Astrocyte (in vitro differentiated cells and primary cell): ENCODE measurements around the gene SP140. TPM values are rescaled to one million over a fixed set of nuclear protein-coding genes. Genes with fewer than 3 reads are reported as not detected.

Source experiments
- DNase-seq: peaks from one replicate; pipeline ENCODE4 v3.0.0-alpha.2; 2010; ENCODE audit warnings: low read depth
- FAIRE-seq: peaks from 2 replicates; lab custom pipeline; 2011; peaks lifted over from hg19 to GRCh38; lab: Jason Lieb, UNC
- H2AFZ ChIP-seq: 2 replicates; pipeline ENCODE4 v1.6.0; 2012; ENCODE audit warnings: low read depth, low read length, inconsistent platforms
- H3K27ac ChIP-seq: 2 replicates; pipeline ENCODE4 v1.5.1; 2011; ENCODE audit warnings: low read depth, low read length, inconsistent platforms
- H3K27me3 ChIP-seq: 2 replicates; pipeline ENCODE4 v1.6.0; 2011; ENCODE audit warnings: low read length, inconsistent platforms; ENCODE audit not compliant: insufficient read depth
- H3K36me3 ChIP-seq: 2 replicates; pipeline ENCODE4 v1.5.1; 2011; ENCODE audit warnings: low read length, inconsistent platforms; ENCODE audit not compliant: insufficient read depth
- H3K4me1 ChIP-seq: 2 replicates; pipeline ENCODE4 v1.5.1; 2011; ENCODE audit warnings: low read length, inconsistent platforms; ENCODE audit not compliant: insufficient read depth
- H3K4me2 ChIP-seq: 2 replicates; pipeline ENCODE4 v1.6.0; 2012; ENCODE audit warnings: low read length, inconsistent platforms
- H3K4me3 ChIP-seq: 2 replicates; pipeline ENCODE4 v1.5.1; 2011; ENCODE audit warnings: low read depth, mild to moderate bottlenecking, low read length, inconsistent platforms; ENCODE audit not compliant: insufficient read depth
- H3K79me2 ChIP-seq: 2 replicates; pipeline ENCODE4 v1.6.0; 2012; ENCODE audit warnings: mild to moderate bottlenecking, low read length, inconsistent platforms; ENCODE audit not compliant: insufficient read depth
- H3K9ac ChIP-seq: 2 replicates; pipeline ENCODE4 v1.6.0; 2012; ENCODE audit warnings: mild to moderate bottlenecking, low read length, inconsistent platforms
- H3K9me3 ChIP-seq: 2 replicates; pipeline ENCODE4 v1.5.1; 2012; ENCODE audit warnings: low read depth, mild to moderate bottlenecking, low read length, inconsistent platforms; ENCODE audit not compliant: insufficient read depth
- H4K20me1 ChIP-seq: 2 replicates; pipeline ENCODE4 v1.6.0; 2012; ENCODE audit warnings: low read length, inconsistent platforms; ENCODE audit not compliant: insufficient read depth
- H3K27ac Mint-ChIP-seq: one replicate; pipeline ENCODE4 v1.8.0; 2021; ENCODE audit warnings: mild to moderate bottlenecking, mixed read lengths; ENCODE audit not compliant: unreplicated experiment
- H3K27me3 Mint-ChIP-seq: one replicate; pipeline ENCODE4 v1.8.0; 2021; ENCODE audit warnings: low read depth, mixed read lengths; ENCODE audit not compliant: unreplicated experiment
- H3K36me3 Mint-ChIP-seq: one replicate; pipeline ENCODE4 v1.8.0; 2021; ENCODE audit warnings: low read depth, mixed read lengths; ENCODE audit not compliant: unreplicated experiment
- H3K4me1 Mint-ChIP-seq: one replicate; pipeline ENCODE4 v1.8.0; 2021; ENCODE audit warnings: low read depth, mixed read lengths; ENCODE audit not compliant: unreplicated experiment
- H3K4me3 Mint-ChIP-seq: one replicate; pipeline ENCODE4 v1.8.0; 2021; ENCODE audit warnings: mild to moderate bottlenecking, moderate library complexity, mixed read lengths; ENCODE audit not compliant: unreplicated experiment
- H3K9me3 Mint-ChIP-seq: one replicate; pipeline ENCODE4 v1.8.0; 2021; ENCODE audit warnings: mild to moderate bottlenecking, mixed read lengths; ENCODE audit not compliant: unreplicated experiment
- CTCF ChIP-seq: IDR thresholded peaks from 2 replicates; pipeline ENCODE4 v1.5.1; 2011; ENCODE audit warnings: low read depth, mild to moderate bottlenecking, inconsistent platforms, low read length, moderate library complexity; ENCODE audit not compliant: insufficient read depth
- EZH2 ChIP-seq: IDR thresholded peaks from 2 replicates; pipeline ENCODE4 v1.6.1; 2012; ENCODE audit warnings: mild to moderate bottlenecking, low read length, inconsistent platforms; ENCODE audit not compliant: insufficient read depth
- total RNA-seq: library from RNA; stranded (reverse); gene quantifications from 2 replicates; pipeline ENCODE4 v1.2.1, GENCODE V29; 2021

The SP140 gene
- total RNA-seq, 1 donor from 2014 or later = 18.5 TPM

- no peak overlapping the region for H3K27ac Mint-ChIP-seq
- H4K20me1 ChIP-seq = no peaks in the 10 kb centered on the region
- no peaks in the 10 kb centered on the region for H3K27me3 ChIP-seq
- FAIRE-seq = no peak
- DNase-seq = no peak
- H3K36me3 Mint-ChIP-seq = peaks cover 55% of the 10 kb centered on the region
- H2AFZ ChIP-seq = no peak overlapping the region
- H3K4me1 ChIP-seq = no peaks in the 10 kb centered on the region
- no peak overlapping the region for H3K4me3 Mint-ChIP-seq
- H3K36me3 ChIP-seq = peaks cover 3% of the 10 kb centered on the region
- H3K4me3 ChIP-seq = no peak overlapping the region
- H3K4me1 Mint-ChIP-seq = no peaks in the 10 kb centered on the region
- no peaks in the 10 kb centered on the region for H3K79me2 ChIP-seq
- H3K27me3 Mint-ChIP-seq = peaks cover 2% of the 10 kb centered on the region
- TF ChIP-seq EZH2 (no peak), CTCF (no peak)
- no peak overlapping the region for H3K27ac ChIP-seq
- H3K9me3 ChIP-seq = no peaks in the 10 kb centered on the region
- H3K9me3 Mint-ChIP-seq = no peaks in the 10 kb centered on the region
- no peak overlapping the region for H3K4me2 ChIP-seq
- no peak overlapping the region for H3K9ac ChIP-seq
Observed at GRCh38 chr2:230179907-230180306, 45.6 kb upstream of the SP140 start.

GRCh38 chr2:230181195-230181594, 44.3 kb upstream of the SP140 start:
- Histone ChIP-seq H4K20me1 (no peaks in the 10 kb centered on the region), H2AFZ (no peak overlapping the region), H3K4me3 (no peak overlapping the region), H3K36me3 (no peaks in the 10 kb centered on the region), H3K9me3 (no peaks in the 10 kb centered on the region), H3K79me2 (no peaks in the 10 kb centered on the region), H3K4me2 (no peak overlapping the region), H3K9ac (no peak overlapping the region), H3K27me3 (no peaks in the 10 kb centered on the region), H3K27ac (no peak overlapping the region), H3K4me1 (no peaks in the 10 kb centered on the region)
- Mint-ChIP-seq H3K36me3 (peaks cover 55% of the 10 kb centered on the region), H3K9me3 (no peaks in the 10 kb centered on the region), H3K4me3 (no peak overlapping the region), H3K27ac (no peak overlapping the region), H3K27me3 (peaks cover 2% of the 10 kb centered on the region), H3K4me1 (no peaks in the 10 kb centered on the region)
- FAIRE-seq (no peak), DNase-seq (no peak)
- TF ChIP-seq EZH2 = no peak
- no peak for TF ChIP-seq CTCF

GRCh38 chr2:230184727-230185578, 40.6 kb upstream of the SP140 start:
- H3K4me3 Mint-ChIP-seq = no peak overlapping the region
- no peaks in the 10 kb centered on the region for H3K36me3 ChIP-seq
- H3K27me3 ChIP-seq = no peaks in the 10 kb centered on the region
- no peak overlapping the region for H3K4me3 ChIP-seq
- H3K36me3 Mint-ChIP-seq = peaks cover 57% of the 10 kb centered on the region
- peaks cover under 1% of the 10 kb centered on the region for H3K9me3 Mint-ChIP-seq
- no peak overlapping the region for H3K27ac ChIP-seq
- H3K4me1 Mint-ChIP-seq = no peaks in the 10 kb centered on the region
- H3K4me2 ChIP-seq = no peak overlapping the region
- H3K27me3 Mint-ChIP-seq = peaks cover 1% of the 10 kb centered on the region
- FAIRE-seq (no peak), DNase-seq (peak; percentile 55)
- no peak overlapping the region for H3K27ac Mint-ChIP-seq
- no peak overlapping the region for H3K9ac ChIP-seq
- H3K4me1 ChIP-seq = no peaks in the 10 kb centered on the region
- H4K20me1 ChIP-seq = no peaks in the 10 kb centered on the region
- TF ChIP-seq EZH2 (no peak), CTCF (no peak)
- H2AFZ ChIP-seq = no peak overlapping the region
- H3K9me3 ChIP-seq = no peaks in the 10 kb centered on the region
- no peaks in the 10 kb centered on the region for H3K79me2 ChIP-seq
